PC-3 (cell line): ENCODE data around the gene UNC13A. TPM values are rescaled to one million over a fixed set of nuclear protein-coding genes. Genes with fewer than 3 reads are reported as not detected.

Experiments used
- ATAC-seq: fragments of 200-7000 bp; cut with Tn5 transposase; 2 replicates; pipeline ENCODE4 v1.9.1; 2020; ENCODE audit warnings: mild to moderate bottlenecking, moderate library complexity
- Bru-seq: library from RNA; stranded (reverse); fragments of 400-500 nt; gene quantifications from one replicate; lab custom pipeline; 2021; lab: Mats Ljungman, UMichigan
- BruChase-seq, 2 experiments: library from RNA; stranded (reverse); fragments of 400-500 nt; gene quantifications; one replicate each; lab custom pipeline; 2021; lab: Mats Ljungman, UMichigan
- BruUV-seq: library from RNA; stranded (reverse); fragments of 400-500 nt; replicated peaks from 2 replicates; lab custom pipeline; 2021; lab: Mats Ljungman, UMichigan
- CTCF ChIA-PET: fragments of 300-600 bp; sonication (Branson Sonifier 250); formaldehyde crosslinking; loops from one replicate; lab custom pipeline; 2022; ENCODE audit warnings: antibody characterized with exemption; lab: Charles Lee
- POLR2A ChIA-PET: fragments of 300-600 bp; sonication (Branson Sonifier 250); formaldehyde crosslinking; loops from one replicate; lab custom pipeline; 2022; ENCODE audit warnings: antibody characterized with exemption; ENCODE audit not compliant: unreplicated experiment; lab: Charles Lee
- DNase-seq: peaks from one replicate; pipeline ENCODE4 v3.0.0-alpha.2; 2015
- H2AFZ ChIP-seq: fragments of 300-600 bp; sonication (generic); 2 replicates; pipeline ENCODE4 v1.6.0; 2016; ENCODE audit warnings: antibody characterized with exemption, low read length
- H3F3A ChIP-seq: fragments of 300-600 bp; sonication (generic); one replicate; pipeline ENCODE4 v1.6.0; 2017; ENCODE audit warnings: antibody characterized with exemption, low read length, control low read depth, mild to moderate bottlenecking; ENCODE audit not compliant: unreplicated experiment
- H3K27ac ChIP-seq: fragments of 300-600 bp; sonication (generic); 2 replicates; pipeline ENCODE4 v1.5.1; 2016; ENCODE audit warnings: mild to moderate bottlenecking, low read length
- H3K27me3 ChIP-seq: fragments of 300-600 bp; sonication (generic); 2 replicates; pipeline ENCODE4 v1.6.1; 2016; ENCODE audit warnings: low read length, mixed read lengths
- H3K36me3 ChIP-seq: fragments of 300-600 bp; sonication (generic); 2 replicates; pipeline ENCODE4 v1.6.1; 2016; ENCODE audit warnings: low read depth, mixed run types, low read length, mixed read lengths
- H3K4me1 ChIP-seq: fragments of 300-600 bp; sonication (generic); 2 replicates; pipeline ENCODE4 v1.5.1; 2016; ENCODE audit warnings: low read length; ENCODE audit not compliant: insufficient read depth
- H3K4me2 ChIP-seq: fragments of 300-600 bp; sonication (generic); 2 replicates; pipeline ENCODE4 v1.6.0; 2016; ENCODE audit warnings: low read length
- H3K4me3 ChIP-seq: fragments of 300-600 bp; sonication (generic); 2 replicates; pipeline ENCODE4 v1.5.1; 2016; ENCODE audit warnings: mild to moderate bottlenecking, low read length, mixed read lengths
- H3K79me2 ChIP-seq: fragments of 300-600 bp; sonication (generic); 2 replicates; pipeline ENCODE4 v1.6.1; 2017; ENCODE audit warnings: low read length, mixed read lengths
- H3K9ac ChIP-seq: fragments of 300-600 bp; sonication (generic); 2 replicates; pipeline ENCODE4 v1.6.0; 2016; ENCODE audit warnings: mild to moderate bottlenecking, low read length
- H3K9me2 ChIP-seq: fragments of 300-600 bp; sonication (generic); replicated peaks from 2 replicates; pipeline ENCODE4 v1.6.1; 2016; ENCODE audit warnings: mixed run types, low read length, mixed read lengths
- H3K9me3 ChIP-seq: fragments of 300-600 bp; sonication (generic); 2 replicates; pipeline ENCODE4 v1.6.1; 2016; ENCODE audit warnings: low read length, mixed read lengths
- H4K20me1 ChIP-seq: fragments of 300-600 bp; sonication (generic); 2 replicates; pipeline ENCODE4 v1.6.1; 2016; ENCODE audit warnings: low read length, mixed read lengths
- EZH2 ChIP-seq: fragments of 300-600 bp; sonication (generic); IDR thresholded peaks from one replicate; pipeline ENCODE4 v1.6.1; 2017; ENCODE audit warnings: antibody characterized with exemption, mild to moderate bottlenecking, low read length; ENCODE audit not compliant: unreplicated experiment
- EZH2phosphoT487 ChIP-seq: fragments of 300-600 bp; sonication (generic); IDR thresholded peaks from 2 replicates; pipeline ENCODE4 v1.6.1; 2018; ENCODE audit warnings: mild to moderate bottlenecking, antibody characterized with exemption, low read length, borderline replicate concordance
- intact Hi-C: fragments of 100-400 bp; cut with micrococcal nuclease; formaldehyde crosslinking; loops from 2 replicates; pipeline ENCODE4 v1.9.0; 2023
- long read RNA-seq: library from polyadenylated mRNA; unstranded; transcript quantifications from one replicate; pipeline ENCODE4 v2.0.0, GENCODE V29; 2021; ENCODE audit not compliant: unreplicated experiment
- total RNA-seq: library from RNA; depleted of rRNA; stranded (reverse); fragments of >200 nt; gene quantifications from 2 replicates; pipeline ENCODE4 v1.2.3, GENCODE V29; 2014; rRNA removed
- TF ChIP-seq, protein P1 (sequence below): fragments of 300-600 bp; sonication (generic); conservative IDR thresholded peaks from 2 replicates; pipeline ENCODE4 v1.5.1; 2017; ENCODE audit warnings: antibody characterized with exemption, low read depth, mild to moderate bottlenecking, low read length

The UNC13A gene
- not detected in 2 replicates for total RNA-seq
- Bru-seq, nascent RNA = percentile 8 among the genes with signal in this experiment
- percentile 8 among the genes with signal in this experiment for BruChase-seq, experiment 1, labeled RNA remaining after a 6-hour chase
- BruChase-seq, experiment 2, labeled RNA remaining after a 2-hour chase = percentile 5 among the genes with signal in this experiment
- long read RNA-seq = 0 reads

DNA sequence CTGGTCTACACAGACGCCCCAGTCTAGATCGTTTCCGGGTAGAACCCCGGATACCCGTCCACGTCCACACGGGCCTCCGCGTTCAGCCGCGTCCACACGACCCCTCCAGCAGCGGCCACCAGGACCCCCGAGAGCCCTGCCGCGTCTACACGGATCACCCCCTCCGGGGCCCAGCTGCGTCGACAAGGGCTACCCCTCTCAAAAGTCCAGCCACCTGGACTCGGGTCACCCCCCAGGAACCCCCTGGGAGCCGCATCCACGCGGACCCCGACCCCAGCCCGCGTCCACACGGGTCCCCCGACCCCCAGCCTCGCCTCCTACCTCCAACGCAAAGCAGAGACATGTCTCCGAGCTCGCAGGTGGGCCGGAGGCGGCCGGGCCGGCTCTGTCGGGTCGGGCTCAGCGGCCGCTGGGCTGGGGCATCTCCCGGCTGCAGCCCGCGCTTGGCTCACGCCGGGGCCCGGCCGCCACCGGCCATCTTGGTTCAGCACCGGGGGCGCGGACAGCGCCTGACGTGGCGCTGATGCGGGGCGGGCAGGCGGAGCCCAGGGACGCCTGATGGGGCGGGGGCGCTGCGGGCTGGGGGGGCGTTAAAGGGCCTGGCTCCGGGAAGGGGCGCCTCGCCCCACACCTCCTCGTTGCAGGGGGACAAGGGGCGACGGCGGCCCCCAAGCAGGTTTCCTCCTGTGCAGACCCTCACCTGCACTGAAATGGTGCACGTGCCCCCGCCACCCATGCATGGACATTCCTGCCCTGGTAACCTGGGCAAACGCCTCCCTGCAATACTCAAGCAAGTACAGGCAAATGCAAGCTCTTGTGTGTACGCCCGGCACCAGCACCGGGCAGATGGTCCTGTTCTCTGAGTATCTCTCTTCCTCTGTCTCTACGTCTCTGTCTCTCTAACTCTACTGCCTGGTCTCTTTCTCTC, at the start of gene UNC13A:
Gene UNC13A (minus strand): TSS at position 498 of the 928 bp plus-strand sequence. CDS start 155 bp downstream, at position 343.
- ChIA-PET POLR2A (no interaction called here), CTCF (interaction anchor here (0.8 kb wide), 1 partner anchor 17 kb away, joined by 3 read pairs; no protein-coding TSS in a partner anchor)
- H3K36me3 ChIP-seq = no peaks in the 10 kb centered on the region
- H3K4me3 ChIP-seq = no peak within 1 kb of the TSS
- DNase-seq (no peak), ATAC-seq (0 out of 2 replicates have a peak, but pooled peaks have one; percentile 13)
- intact Hi-C loops = no loop called here
- peaks cover 25% of the 10 kb centered on the region for H3K27me3 ChIP-seq
- TF ChIP-seq, protein P1, sequence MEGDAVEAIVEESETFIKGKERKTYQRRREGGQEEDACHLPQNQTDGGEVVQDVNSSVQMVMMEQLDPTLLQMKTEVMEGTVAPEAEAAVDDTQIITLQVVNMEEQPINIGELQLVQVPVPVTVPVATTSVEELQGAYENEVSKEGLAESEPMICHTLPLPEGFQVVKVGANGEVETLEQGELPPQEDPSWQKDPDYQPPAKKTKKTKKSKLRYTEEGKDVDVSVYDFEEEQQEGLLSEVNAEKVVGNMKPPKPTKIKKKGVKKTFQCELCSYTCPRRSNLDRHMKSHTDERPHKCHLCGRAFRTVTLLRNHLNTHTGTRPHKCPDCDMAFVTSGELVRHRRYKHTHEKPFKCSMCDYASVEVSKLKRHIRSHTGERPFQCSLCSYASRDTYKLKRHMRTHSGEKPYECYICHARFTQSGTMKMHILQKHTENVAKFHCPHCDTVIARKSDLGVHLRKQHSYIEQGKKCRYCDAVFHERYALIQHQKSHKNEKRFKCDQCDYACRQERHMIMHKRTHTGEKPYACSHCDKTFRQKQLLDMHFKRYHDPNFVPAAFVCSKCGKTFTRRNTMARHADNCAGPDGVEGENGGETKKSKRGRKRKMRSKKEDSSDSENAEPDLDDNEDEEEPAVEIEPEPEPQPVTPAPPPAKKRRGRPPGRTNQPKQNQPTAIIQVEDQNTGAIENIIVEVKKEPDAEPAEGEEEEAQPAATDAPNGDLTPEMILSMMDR = no peak
- TF ChIP-seq EZH2 (no peak), EZH2phosphoT487 (no peak)
- H3K9ac ChIP-seq = no peak within 1 kb of the TSS
- no peaks in the 10 kb centered on the region for H3K9me2 ChIP-seq
- BruUV-seq = no TSS peak
- H2AFZ ChIP-seq = no peak within 1 kb of the TSS
- H4K20me1 ChIP-seq = no peaks in the 10 kb centered on the region
- H3K9me3 ChIP-seq = no peaks in the 10 kb centered on the region
- peaks cover 14% of the 10 kb centered on the region for H3K4me1 ChIP-seq
- no peaks in the 10 kb centered on the region for H3F3A ChIP-seq
- H3K4me2 ChIP-seq = peak within 1 kb of the TSS; percentile 85
- no peaks in the 10 kb centered on the region for H3K79me2 ChIP-seq
- no peak within 1 kb of the TSS for H3K27ac ChIP-seq

DNA sequence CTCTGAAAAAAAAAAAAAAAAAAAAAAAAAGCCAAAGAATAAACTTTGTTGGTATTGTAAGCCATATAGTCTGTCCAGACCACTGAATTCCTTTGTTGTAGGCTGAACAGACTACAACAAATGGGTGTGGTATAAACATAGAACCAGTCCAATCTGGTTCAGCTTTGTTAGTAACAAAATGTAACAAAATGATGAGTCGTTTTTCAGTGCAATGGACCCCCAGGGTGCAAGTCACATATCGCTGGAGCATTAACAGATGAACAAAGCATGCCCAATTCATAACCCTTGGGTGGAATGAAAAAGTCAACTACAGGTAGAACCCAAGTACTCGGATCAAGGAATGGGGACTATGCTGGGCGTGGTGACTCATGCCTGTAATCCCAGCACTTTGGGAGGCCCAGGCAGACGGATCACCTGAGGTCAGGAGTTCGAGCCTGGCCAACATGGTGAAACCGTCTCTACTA, 49.6 kb upstream of the UNC13A start:
- Histone ChIP-seq H3K27me3 (no peaks in the 10 kb centered on the region), H4K20me1 (no peaks in the 10 kb centered on the region), H3K79me2 (no peaks in the 10 kb centered on the region), H3K9me3 (no peaks in the 10 kb centered on the region), H2AFZ (no peak overlapping the region), H3K4me2 (no peak overlapping the region), H3K4me3 (no peak overlapping the region), H3F3A (no peaks in the 10 kb centered on the region), H3K9me2 (no peaks in the 10 kb centered on the region), H3K4me1 (no peaks in the 10 kb centered on the region), H3K9ac (no peak overlapping the region), H3K36me3 (peaks cover 11% of the 10 kb centered on the region; the same call in 1 of the 2 replicates), H3K27ac (no peak overlapping the region)
- ATAC-seq (no peak), DNase-seq (no peak)
- no TSS peak for BruUV-seq
- ChIA-PET POLR2A (no interaction called here), CTCF (no interaction called here)
- intact Hi-C loops = no loop called here
- TF ChIP-seq, protein P1 = no peak
- TF ChIP-seq EZH2 (no peak), EZH2phosphoT487 (no peak)
